Thyroid gland (tissue), 4 donors: ENCODE results near the gene AAK1.

ENCODE experiments used
- POLR2A ChIP-seq, 2 donors: fragments of 450-650 bp; IDR thresholded peaks; one replicate each; pipeline ENCODE4 v1.6.1; 2017; ENCODE audit warnings: antibody characterized with exemption in 2 of 2, mild to moderate bottlenecking in 2 of 2, moderate library complexity in 1 of 2
- TF ChIP-seq, protein P1 (sequence below), 6 experiments: fragments of 200-600 bp in 3 of 6; fragments of 450-650 bp in 3 of 6; sonication (generic) in 3 of 6; IDR thresholded peaks; one replicate each; pipeline ENCODE4 v1.5.1; 2016 to 2019; ENCODE audit warnings: antibody characterized with exemption in 6 of 6, mild to moderate bottlenecking in 2 of 6, inconsistent platforms in 1 of 6, moderate library complexity in 1 of 6

- TF ChIP-seq, protein P1, sequence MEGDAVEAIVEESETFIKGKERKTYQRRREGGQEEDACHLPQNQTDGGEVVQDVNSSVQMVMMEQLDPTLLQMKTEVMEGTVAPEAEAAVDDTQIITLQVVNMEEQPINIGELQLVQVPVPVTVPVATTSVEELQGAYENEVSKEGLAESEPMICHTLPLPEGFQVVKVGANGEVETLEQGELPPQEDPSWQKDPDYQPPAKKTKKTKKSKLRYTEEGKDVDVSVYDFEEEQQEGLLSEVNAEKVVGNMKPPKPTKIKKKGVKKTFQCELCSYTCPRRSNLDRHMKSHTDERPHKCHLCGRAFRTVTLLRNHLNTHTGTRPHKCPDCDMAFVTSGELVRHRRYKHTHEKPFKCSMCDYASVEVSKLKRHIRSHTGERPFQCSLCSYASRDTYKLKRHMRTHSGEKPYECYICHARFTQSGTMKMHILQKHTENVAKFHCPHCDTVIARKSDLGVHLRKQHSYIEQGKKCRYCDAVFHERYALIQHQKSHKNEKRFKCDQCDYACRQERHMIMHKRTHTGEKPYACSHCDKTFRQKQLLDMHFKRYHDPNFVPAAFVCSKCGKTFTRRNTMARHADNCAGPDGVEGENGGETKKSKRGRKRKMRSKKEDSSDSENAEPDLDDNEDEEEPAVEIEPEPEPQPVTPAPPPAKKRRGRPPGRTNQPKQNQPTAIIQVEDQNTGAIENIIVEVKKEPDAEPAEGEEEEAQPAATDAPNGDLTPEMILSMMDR (IDR thresholded peaks at IDR 0.05): no peak
- TF ChIP-seq POLR2A (IDR thresholded peaks at IDR 0.05): peak in 1 of 2 donors; percentile 47
These were observed 70.9 kb downstream of the AAK1 start for GRCh38 chr2:69572641-69573040.
